D721Med (cell line): Measurements from ENCODE around the gene KBTBD7.

Experiments used
- DNase-seq: peaks from one replicate; pipeline ENCODE4 v3.0.0; 2011; ENCODE audit warnings: low spot score; ENCODE audit not compliant: insufficient read length
- FAIRE-seq: peaks from 2 replicates; lab custom pipeline; 2011; peaks lifted over from hg19 to GRCh38; lab: Jason Lieb, UNC
- TF ChIP-seq, protein P1 (sequence below): IDR thresholded peaks from 2 replicates; pipeline ENCODE4 v1.5.1; 2012; ENCODE audit warnings: mild to moderate bottlenecking, control low read depth; ENCODE audit not compliant: insufficient read depth; ENCODE audit errors: missing control alignments

The KBTBD7 gene, protein sequence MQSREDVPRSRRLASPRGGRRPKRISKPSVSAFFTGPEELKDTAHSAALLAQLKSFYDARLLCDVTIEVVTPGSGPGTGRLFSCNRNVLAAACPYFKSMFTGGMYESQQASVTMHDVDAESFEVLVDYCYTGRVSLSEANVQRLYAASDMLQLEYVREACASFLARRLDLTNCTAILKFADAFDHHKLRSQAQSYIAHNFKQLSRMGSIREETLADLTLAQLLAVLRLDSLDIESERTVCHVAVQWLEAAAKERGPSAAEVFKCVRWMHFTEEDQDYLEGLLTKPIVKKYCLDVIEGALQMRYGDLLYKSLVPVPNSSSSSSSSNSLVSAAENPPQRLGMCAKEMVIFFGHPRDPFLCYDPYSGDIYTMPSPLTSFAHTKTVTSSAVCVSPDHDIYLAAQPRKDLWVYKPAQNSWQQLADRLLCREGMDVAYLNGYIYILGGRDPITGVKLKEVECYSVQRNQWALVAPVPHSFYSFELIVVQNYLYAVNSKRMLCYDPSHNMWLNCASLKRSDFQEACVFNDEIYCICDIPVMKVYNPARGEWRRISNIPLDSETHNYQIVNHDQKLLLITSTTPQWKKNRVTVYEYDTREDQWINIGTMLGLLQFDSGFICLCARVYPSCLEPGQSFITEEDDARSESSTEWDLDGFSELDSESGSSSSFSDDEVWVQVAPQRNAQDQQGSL

DNA sequence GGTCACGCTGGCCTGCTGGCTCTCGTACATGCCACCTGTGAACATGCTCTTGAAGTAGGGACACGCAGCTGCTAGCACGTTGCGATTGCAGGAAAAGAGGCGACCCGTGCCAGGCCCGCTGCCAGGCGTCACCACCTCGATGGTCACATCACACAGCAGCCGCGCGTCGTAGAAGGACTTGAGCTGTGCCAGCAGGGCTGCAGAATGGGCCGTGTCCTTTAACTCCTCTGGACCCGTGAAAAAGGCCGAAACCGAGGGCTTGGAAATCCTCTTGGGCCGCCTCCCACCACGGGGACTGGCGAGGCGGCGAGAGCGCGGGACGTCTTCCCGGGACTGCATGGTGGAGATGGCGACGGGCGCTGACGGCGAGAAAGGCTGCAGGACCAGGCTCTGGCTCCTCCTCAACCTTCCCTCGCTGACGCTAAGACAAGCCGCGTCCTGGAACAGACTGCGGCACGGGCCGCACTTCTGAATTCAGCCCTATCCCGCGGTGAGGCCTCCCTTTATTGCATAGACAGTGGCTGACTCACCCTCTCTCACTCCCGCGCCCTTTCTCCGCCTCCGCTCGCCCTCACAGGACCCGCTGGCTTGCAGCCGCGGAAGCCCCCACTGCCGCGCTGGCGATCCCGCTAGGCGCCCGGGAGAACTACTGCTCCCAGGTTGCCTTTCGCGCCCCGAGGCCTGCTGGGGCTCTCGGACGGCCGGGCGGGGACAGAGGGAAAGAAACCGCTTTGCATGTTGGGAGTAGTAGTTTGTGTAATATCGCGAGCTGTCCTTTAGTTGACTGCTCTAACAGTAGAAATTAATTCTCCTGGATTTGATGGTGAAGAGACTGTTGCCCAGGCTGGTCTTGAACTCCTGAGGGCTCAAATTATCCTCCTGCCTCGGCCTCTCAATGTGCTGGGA lies at the start of gene KBTBD7:
TSS of gene KBTBD7 (minus strand) at position 651 of the 906 bp plus-strand sequence. CDS start at position 339, 312 bp downstream.
- FAIRE-seq, result no peak
- TF ChIP-seq, protein P1, sequence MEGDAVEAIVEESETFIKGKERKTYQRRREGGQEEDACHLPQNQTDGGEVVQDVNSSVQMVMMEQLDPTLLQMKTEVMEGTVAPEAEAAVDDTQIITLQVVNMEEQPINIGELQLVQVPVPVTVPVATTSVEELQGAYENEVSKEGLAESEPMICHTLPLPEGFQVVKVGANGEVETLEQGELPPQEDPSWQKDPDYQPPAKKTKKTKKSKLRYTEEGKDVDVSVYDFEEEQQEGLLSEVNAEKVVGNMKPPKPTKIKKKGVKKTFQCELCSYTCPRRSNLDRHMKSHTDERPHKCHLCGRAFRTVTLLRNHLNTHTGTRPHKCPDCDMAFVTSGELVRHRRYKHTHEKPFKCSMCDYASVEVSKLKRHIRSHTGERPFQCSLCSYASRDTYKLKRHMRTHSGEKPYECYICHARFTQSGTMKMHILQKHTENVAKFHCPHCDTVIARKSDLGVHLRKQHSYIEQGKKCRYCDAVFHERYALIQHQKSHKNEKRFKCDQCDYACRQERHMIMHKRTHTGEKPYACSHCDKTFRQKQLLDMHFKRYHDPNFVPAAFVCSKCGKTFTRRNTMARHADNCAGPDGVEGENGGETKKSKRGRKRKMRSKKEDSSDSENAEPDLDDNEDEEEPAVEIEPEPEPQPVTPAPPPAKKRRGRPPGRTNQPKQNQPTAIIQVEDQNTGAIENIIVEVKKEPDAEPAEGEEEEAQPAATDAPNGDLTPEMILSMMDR, result no peak

DNA sequence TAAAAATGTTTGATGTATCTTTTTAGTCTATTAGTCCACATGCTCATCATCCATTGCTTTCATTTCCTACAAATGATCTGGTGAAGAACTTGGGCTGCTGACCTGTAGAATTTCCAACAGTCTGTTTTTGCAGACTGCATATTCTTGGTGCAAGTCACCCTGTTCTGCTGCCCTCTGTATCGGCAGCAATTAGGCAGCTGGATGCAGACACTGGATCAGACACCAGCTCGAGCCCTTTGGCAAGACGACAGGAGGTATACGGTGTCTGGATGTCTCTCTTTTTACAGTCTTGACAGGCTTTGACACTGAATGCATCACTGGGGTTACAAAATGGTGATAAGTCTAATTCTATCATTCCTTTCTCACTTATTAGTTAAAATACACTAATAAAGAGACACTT lies 47.3 kb upstream of the KBTBD7 start:
- FAIRE-seq (no peak), DNase-seq (no peak)
- TF ChIP-seq, protein P1, result no peak

More for the DNA sequence above, at the start of gene KBTBD7:
- DNase-seq, result peak; percentile 47

DNA sequence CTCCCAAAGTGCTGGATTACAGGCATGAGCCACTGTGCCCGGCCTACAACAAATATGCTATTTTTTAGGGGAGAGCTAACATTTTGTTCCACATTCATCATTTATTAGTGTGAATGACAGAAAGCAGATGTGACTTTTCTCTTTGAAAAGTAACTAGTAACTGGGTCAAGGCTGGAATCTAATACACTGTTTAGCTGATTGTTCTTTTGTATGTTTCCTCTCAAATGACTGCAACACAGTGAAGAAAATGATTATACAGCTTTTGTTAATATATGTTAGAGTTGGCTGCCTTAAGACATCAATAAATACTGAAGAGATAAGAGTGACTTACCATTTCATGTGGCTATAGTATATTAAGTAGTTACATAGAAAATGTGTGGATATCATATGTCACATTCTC lies 42.0 kb upstream of the KBTBD7 start:
- no peak for FAIRE-seq
- TF ChIP-seq, protein P1, result no peak

DNA sequence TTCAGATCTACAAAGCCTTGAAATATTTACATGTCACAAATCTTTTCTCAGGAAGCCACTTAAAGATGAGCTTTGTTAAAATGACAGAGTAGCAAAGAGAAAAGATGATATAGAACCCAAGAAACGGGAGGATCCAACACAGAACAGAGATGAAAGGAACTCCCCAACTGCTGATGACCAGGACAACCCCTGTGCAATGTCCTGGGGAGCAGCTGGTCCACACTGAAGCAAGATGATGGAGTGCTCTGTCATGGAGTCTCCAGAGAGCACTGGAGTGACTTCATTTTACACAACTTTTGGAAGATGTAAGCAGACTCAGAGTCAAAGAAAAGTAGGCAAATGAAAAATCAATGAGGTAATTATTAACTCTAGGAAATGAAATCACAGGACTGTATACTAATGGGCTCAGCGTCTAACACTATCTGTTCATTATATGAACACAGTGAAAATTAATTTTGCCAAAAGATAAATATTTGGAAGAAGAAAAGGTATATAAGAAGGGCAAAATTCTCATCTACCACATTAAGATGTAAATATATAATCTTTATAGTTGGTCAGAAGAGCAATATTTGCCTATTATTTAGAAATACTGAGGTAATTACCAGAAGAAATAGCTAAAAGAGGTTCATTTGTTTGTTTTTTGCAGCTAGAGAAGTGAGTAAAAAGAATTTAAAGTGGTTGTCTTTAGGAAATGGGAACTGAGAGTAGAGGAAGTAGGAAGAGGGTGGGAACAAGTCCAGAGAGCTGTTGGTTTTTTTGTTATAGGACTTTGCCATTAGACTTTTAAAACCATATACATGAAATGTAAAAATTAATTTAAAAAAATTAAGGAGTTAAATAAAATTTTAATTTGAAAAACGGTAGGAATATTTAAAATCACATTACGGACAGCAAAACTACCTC lies 38.5 kb upstream of the KBTBD7 start:
- TF ChIP-seq, protein P1, result no peak
- FAIRE-seq (no peak), DNase-seq (no peak)

More for the DNA sequence above, 42.0 kb upstream of the KBTBD7 start:
- DNase-seq, result no peak

DNA sequence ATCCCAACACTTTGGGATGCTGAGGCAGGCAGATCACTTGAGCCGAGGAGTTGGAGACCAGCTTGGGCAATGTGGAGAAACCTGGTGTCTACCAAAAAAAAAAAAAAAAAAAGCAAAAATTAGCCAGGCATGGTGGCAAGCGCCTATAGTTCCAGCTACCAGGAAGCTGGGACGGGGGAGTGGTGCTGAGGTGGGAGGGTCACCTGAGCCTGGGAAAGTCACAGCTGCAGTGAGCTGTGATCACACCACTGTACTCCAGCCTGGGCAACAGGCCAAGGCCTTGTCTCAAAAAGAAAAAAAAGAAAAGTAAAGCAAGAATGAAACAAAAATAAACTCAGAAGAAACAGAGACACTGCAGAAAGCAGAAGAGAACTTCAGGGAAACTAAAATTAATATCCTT lies 37.4 kb upstream of the KBTBD7 start:
- TF ChIP-seq, protein P1, result no peak
- FAIRE-seq (no peak), DNase-seq (no peak)
